IPS-NIHi7 (cell line): ENCODE data around the gene FAM204A.

Experiments used
- DNase-seq: peaks from one replicate; pipeline ENCODE4 v3.0.0; 2012; ENCODE audit warnings: mixed read lengths; ENCODE audit errors: extremely low spot score

FAM204A gene

DNA sequence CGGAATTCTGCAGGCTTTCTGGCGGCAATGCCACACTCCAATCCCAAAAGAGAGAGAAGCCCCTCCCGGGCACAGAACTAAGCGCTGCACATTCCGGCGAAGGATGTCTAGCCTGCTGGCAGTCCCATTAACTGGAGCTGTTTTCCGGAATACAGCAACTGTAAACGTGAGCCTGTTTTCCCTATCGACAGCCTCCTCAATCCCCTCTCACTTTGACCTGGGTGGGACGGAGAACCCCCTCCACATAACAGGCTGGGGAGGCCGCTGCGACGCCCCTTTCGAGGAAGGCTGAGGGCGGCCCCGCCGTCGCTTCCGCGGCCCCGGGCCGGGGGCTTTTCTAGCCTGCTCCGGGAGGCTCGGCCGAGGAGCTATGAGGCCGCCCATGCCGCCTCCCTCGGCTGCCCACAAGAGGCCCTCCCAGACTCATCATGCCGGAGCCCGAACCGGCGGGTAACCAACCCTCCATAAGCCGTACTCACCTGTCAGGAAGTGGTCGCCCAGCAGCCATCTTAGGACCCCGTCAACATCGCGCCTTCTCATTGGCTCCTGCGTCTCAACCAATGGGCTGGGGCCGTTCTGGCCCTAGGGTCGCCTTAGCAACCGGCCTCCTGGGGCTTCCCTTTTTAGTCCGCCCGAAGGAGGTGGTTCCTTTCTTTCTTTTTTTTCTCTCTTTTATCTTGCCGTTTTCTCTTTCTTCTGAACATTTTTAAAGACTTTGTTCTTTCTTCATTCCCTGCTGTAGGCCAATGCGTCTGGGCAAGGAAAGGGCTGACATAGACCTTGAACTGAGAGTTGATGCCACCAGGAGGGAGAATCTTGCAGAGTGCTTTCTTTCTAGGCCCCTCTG lies at the start of gene FAM204A:
Gene FAM204A (minus strand): TSS at position 534 of the 847 bp plus-strand sequence. CDS start 5,909 bp downstream, outside the sequence.
- peak; percentile 98 for DNase-seq

DNA sequence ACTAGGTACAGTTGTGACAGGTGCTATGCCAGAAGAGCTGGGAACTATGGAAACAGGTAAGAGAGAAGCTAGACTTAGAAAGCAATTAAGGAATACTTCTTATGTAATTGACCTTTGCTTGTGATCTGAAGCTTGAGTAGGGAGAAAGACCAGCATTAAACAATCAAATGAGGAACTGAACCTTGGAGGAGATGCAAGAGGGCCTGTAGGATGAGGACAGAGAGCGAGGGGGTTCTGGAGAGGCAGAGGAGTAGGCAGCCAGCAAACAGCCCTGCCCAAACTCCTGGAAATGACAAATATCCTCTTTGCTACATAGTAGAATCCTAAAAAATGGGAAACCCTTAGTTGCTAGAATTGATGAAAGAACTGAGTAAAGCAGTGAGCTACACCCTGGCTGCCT lies 41.6 kb upstream of the FAM204A start:
- no peak for DNase-seq

DNA sequence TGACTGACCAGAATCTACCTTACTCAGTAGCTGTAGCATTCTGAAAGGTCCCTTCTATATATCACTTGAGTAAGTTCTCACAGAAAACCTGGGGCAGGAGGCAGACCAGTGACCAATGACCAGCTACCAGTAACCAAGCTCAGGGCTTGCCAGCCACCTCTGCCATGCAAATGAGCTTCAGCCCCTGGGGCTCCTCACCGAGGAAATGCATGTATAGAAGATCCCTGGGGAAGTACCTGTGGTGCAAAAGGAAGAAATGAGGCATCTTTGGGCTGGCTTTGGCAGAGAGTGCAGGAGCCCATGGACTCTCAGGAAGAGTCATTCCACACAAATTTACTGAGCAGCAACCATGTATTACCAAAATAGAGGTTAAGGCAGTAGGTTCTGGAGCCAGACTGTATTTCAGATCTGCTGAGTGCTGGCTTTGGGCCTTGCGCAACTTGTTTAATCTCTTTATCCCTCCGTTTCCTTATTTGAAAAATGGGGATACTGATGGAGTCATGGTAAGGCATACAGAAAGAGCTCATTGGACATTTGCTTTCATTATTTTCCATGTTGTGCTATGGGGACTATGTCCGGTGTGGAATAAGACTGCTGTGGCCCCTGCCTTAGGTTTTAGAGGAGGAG lies 41.1 kb upstream of the FAM204A start:
- no peak for DNase-seq

DNA sequence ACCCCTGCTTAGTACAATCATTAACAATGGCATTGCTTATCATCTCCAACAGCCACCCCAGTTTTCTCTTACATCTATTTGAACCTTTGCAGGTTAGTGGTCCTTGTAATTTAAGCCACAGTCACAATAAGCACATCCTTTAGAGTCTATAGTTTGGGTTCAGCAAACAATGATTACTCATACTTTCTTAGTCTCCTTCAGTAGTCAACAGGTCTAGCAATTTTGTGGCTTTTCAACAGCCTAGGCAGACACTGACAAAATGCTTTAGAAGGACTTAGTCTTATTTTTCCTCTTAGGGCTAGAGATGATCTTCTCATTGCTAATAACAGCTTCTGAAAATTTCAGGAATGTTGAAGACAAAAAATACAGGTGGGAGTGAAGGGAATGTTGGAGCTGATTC lies 32.3 kb upstream of the FAM204A start:
- no peak for DNase-seq

DNA sequence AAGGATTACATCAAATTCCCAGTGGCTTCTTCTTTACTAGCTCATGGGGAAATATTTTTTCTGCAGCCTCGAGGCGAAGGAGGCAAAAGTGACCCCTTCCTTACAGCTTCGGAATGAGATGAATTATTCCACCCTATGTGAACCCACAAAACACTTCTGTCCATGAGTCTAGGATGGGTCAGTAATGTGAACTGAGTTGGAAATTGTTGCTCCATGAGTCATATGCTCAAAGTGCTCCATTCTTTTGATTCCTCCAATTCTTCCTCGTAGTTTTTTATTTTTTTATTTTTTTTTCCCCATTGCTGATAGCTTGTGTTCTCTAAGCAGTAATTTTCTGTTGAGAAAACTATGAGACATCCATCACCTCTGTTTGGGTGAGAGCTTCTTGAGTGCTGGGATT lies 31.7 kb upstream of the FAM204A start:
- DNase-seq: no peak

DNA sequence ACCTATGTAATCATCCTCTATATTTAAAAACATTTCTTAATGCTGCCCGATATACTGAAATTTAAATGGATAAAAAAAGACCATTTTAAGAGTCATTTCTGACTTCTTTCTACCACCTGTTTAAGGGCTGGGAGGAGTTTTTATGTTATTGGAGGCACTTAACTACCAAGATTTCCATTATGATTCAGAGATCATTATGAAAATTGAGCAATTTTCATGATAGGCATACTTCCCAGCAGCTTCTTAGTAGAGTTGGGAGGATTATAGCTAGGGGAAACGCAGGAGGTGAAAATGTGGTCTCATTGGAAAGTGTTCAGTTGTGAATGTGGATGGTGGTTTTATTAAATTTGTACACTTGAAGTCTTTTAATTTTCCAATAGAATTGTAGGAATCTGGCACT lies 28.4 kb upstream of the FAM204A start:
- DNase-seq: no peak

DNA sequence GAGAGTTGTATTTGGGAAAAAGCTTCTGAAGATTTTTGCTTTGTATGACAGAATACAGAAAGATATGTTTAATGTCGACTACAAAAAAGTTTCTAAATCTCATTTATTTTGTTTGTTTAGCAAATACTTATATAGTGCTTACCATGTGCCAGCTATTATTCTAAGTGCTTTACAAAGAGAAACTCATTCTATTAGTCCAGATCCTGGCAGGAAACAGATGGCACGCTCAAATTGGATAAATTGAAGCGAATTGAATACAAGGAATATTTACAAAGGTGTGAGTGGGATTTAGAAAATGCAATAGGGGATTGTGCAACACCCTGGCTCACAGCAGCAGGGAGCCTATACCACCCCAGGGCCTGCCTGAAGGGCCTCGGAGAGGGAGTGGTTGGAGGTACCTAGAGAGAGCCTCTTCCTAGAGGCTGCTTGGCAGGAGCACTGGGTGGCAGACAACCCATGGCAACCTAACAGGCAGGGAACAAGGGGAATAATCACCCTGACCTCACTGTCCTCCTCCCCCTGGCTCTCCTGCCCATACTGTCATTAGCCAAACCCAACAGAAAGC lies 27.6 kb upstream of the FAM204A start:
- DNase-seq: no peak

DNA sequence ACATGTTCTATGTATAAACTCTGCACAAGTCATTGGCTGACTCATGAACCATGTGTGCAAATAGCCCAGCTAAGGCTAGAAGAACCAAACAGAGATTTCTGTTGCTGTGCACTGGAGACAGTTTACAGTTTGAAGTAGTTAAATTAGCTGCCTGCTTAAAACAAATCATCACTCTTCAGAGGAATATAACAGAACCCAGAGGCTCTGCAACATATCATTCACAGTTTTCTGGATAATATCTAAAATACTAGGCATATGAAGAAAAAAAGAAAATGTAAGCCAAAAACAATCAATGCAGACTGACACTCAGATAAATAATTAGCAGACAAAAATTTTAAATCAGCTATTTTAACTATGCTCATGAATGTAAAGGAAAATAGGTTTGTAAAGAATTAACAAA lies 23.6 kb upstream of the FAM204A start:
- no peak for DNase-seq

DNA sequence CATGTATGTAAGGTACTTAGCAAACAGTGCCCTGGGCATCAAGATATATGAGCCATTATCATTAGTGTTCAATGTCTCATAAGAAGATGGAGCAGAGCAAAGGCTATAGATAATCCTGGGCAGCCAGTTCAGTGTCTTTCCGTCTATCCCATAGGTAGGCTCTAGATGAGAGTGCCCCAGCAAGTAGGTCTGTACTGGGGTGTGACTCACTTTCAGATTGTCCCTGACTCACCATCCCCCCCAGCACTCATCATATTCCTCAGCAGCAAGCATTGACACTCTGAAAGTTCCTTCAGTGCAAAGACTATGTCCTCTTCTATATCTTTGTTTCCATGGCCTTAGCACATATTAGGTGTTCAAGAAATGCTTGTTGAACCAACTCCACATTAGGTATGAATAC lies 20.0 kb upstream of the FAM204A start:
- no peak for DNase-seq

DNA sequence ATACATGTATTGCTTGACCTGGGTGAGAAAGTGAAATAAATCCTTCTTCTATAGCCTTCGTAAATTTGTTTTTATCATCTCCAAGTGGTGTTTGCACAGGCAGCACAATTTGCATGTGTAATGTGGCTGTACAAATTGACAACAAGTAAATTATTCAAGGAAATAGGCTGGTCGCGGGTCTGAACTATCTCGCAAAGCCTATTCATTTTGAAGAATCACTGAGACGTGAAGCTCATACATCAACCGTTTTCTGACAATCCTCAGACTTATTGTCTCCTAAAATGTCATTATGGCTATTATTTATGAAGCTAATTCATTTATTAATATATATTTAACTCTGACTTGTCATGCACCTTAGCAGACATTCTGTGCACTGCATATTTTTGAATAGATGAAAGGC lies 16.2 kb upstream of the FAM204A start:
- DNase-seq: no peak

DNA sequence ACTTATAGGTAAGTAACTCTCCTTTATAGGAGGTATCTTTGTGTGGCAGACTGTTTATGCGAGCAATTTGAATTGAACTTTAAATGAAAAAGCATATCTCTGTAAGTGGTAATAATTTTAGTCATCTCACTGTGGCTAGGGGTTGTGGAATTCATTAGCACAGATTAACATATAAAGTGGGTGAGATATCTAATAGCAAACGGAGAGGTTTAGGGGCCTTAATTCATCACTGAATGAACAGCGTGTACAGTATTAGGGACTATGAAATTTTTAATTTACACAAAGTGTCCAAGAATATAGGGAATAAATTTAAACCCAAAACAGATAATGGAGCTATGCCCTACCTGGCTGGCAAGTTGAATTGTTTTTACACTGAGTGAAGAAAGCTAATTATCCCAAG lies 15.7 kb upstream of the FAM204A start:
- DNase-seq: no peak

DNA sequence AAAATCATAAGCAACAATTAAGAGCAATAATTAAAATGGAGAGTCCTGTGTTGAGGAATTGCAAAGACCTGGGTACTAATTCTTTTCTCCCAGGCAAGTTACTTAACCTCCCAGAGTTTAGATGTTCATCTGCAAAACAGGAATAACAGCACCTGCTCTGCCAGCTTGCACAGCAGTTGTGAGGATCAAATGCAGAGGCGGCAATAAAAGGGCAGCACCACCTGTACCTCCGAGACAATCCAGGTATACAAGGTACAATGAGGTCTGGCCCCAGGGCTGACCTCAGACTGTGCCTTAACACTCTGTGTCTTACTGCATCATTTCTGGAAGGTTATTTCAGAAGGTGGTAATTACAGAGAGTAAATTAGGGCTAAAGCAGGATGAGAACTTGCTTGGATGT lies 14.5 kb upstream of the FAM204A start:
- DNase-seq: no peak

DNA sequence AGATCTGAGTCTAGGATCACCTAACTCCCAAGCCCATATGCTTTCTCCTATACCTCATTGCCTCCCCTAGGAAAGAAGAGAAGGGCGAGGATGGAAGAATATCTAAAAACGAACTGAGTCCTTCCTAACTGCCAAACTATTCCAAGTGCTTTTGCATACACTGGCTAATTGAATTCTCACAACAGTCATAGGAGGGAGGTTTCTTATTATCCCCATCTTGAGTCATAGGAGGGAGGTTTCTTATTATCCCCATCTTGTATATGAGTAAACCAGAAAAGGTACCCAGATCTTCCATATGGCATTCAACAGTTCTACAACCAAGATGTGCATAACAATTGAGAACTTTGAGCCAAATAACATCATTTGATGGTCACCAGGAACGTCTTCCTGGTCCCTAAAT lies 13.1 kb upstream of the FAM204A start:
- DNase-seq: no peak

DNA sequence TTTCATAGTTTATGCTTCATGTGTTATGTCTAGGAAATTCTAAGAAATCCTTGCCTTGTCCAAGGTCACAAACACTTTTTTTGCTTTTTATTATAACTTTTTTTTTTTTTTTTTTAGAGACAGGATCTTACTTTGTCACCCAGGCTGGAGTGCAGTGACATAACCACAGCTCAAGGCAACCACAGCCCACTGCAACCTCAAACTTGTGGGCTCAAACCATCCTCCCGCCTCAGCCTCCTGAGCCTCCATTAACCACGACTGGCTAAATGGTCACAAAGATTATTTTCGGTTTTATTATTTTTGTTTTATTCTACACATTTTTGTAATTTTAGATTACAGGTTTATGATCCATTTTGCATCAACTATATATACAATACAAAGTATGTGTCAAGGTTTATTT lies 7.1 kb upstream of the FAM204A start:
- DNase-seq: no peak

DNA sequence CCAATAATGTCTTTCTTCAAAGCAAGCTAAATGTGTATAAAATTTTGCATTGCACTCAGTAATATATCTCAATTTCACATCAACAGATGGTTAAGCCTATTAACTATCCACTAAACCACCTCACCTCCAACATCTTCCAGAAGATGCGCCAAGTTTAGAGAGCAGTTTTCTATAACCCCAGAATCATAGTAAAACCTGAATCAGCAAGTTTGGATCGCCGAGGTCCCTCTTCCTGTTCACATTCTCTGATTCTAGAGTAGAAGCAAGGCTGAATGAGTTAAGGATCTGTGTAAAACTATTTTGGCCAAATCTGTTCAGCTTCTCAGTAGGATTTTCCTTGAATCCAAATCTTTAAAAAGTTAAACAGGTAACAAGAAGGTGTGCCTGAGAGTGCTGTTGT lies 1.4 kb upstream of the FAM204A start:
- DNase-seq: no peak

DNA sequence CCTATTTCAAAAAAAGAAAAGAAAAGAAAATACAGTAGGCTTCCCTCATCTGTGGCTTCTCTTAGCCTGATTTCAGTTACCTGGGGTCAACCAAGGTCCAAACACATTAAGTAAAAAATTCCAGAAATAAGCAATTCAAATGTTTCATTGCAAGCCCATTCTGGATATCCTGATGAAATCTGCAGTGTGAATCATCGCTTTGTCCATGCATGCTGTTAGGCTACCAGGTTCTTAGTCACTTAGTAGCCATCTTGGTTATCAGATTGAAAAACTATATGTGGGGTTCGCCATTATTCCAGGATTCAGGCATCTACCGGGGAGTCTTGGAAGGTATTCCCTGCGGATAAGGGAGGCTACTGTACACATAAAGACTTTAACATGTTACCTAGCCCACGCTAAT lies 991 bp upstream of the FAM204A start:
- DNase-seq: no peak

DNA sequence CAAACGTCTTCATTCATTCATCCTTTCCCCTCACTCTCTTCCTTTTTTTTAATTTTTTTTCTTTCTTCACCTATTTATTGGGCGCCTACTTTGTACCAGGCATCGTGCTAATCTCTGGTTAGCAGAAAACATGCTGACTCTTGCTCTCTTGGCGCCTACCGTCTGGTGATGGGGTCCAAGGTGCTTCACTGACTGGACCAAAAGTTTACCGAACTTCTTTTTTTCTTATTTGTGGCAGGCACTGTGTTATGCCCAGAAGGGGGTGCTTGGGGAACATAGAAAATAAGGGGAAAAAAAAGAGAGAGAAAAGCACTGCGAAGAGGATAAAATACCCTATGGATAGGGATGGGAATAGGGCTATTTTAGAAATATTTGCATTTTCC lies 505 bp upstream of the FAM204A start:
- peak; percentile 18 for DNase-seq

DNA sequence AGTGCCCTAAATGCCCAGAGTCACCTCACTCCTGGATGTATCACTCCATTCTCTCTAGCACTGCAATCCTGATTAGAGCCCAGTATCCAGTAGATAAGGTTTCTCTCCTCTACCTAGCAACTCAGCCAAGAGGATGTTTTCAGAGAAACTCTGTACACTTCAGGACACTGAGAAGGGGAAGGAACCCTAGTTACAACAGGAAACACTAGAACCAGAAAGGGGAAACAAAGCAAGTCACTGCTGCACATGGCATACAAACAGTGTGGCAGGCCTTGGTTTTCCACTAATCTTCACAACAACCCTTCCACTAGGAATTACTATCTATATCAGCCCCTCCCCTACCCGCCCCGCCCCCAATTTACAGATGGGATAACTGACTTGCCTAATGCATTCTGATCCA lies 1.6 kb downstream of the FAM204A start:
- DNase-seq: no peak

DNA sequence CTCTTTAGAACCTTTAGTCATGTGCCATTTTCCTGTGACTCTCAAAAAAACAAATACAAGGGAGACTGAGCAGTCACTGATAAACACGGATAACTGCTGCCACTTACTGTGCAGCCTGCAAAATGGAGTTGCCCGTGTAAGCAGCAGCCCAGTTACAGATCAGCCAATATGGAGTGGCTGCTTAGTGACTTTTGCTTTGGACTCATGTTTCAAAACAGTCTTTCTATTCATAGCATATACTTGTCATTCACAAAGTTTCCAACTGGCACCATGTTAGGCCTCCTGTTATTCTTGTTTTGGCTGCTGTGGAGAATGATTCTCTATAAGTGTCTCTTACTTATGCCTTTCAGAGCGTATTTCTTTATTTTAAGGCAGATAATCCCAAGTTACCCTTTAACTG lies 3.0 kb downstream of the FAM204A start:
- DNase-seq: no peak

DNA sequence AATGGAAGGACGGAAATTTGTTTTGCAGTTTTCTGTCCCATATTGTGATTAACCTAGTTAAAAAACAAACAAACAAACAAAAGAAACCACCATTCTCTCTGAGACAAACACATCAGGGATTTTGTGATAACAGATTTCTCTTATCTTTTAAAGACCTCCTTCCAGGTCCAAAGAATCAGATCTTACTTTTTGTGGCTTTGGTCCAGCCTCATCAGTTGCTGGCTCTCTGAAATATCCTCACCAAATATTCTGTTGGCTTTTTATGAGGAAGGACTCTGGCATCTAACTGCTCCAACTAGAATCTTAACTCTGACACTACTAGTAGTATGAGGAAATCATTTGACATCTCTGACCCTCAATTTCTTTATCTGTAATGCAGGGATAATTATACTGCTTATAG lies 4.8 kb downstream of the FAM204A start:
- no peak for DNase-seq

DNA sequence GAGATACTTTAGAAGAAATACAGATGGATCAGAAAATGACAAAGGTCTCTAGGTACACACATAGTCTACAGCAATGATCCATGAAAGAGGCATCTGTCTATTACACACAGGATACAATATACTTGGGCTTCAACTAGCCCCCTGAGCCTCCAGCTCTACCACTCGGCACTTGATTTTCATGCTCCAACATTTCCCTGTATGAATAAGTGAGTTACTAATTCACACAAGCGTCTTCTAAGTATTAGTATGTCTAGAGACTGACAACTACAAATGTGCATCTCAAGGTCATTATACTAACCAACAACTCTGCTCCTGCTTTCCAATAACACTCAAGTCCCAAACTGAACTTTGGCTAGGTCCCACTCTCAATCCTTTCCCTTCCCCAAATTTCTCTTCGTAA lies 8.3 kb downstream of the FAM204A start:
- no peak for DNase-seq

DNA sequence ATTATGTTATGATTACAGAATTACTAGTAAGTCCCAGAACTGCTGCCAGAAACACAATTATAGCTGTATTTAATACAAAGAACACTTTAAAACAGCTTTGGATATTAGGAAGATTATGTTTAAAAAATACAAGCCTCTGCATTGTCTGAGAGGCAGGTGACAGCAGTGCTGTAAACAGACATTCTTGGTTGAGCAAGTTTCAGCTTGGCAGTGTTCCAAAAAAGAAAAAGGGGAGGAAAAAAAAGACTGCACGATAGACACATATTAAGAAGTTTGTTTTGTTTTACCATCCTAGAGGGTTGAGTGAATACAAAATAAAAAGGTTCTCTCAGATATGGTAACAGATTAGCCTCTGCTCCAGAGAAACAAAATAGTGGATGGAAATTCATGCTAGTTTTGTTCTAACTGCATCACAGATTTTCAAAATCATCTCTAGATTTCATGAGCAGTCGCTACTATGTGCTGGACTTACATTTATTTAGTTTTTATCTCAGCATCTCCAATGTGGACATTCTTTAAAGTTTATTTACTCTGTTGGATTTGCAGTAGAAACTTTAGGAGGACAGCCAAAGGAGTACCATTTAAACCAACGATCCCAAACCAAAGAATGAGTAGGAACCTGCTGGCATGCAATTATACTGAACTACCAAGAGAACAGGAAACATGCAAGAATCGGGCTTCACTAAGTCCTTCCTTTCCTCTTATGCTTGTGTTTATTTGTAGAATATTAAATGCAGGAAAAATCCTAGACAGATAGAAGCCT lies 9.0 kb downstream of the FAM204A start:
- DNase-seq: no peak

DNA sequence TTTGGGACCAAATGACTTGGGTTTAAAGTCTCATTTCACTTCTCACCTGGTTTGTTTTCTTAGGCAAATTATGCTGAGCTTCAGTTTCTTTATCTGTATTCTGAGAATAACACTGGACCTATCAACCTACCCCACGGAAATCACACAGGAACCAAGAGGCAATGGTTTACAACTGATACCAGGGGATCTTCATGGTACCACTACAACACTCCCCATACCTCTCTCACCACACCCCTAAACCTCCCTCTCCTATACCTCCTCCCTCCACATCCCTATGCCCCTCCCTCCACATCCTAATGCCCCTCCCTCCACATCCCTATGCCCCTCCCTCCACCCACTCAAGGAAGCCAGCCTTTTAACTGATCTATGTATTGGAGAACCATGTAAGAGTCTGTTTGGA lies 9.9 kb downstream of the FAM204A start:
- DNase-seq: no peak
